ENCODE measurements around the gene MYL4.
A peak's percentile ranks its signal among the peaks of the same experiment; 100 is the strongest.
"Not testable (repeated sequence)": the region's sequence is repeated elsewhere in the genome, so short reads cannot be mapped to it uniquely, and the experiment has no call there.

The MYL4 gene

GRCh38 chr17:47222047-47222446, 12.9 kb downstream of the MYL4 start:
- no peak for DNase-seq

- no peak for DNase-seq
Measured at GRCh38 chr17:47223007-47223406, 13.9 kb downstream of the MYL4 start.

DNA sequence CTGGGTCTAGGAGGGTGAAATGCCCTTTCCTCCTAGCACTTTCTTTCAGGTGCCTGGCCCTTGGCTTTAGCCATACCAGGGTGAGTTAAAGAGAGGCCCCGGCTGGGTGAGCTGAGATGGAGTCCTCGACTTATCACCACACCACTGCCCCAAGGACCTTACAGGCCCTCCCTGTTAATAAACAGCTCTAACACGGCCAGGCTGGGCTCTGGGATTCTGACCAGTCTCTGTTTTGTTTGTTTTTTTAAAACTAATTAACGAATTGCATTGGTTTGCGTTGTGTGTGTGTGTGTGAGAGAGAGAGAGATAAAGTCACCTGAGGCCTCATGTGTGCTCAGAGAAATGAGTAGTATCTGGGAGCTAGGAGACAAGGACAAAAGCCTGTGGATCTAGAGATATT, 14.3 kb downstream of the MYL4 start:
- DNase-seq, result no peak

GRCh38 chr17:47224077-47224476, 14.9 kb downstream of the MYL4 start:
- DNase-seq, result not testable (repeated sequence)

DNA sequence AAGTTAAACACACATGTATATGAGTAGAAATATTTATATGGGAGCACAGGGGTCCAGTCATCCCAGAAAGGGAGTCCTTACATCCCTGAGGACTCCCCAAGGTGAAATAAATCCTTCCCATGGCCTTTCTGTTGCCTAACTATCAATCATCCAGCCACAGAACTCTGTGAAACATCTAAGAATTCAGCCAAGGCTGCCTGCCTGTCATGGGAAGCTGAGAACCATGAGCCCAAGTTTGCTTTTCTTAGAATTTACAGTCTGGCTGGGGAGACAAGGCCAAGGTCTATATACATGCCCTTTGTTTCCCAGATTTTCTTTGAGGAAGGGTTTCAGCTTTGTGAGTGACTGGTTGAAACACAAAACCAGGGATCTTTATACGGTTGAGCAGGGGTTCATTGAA, 15.8 kb downstream of the MYL4 start:
- no peak for DNase-seq

- DNase-seq, result no peak
Measured at GRCh38 chr17:47225436-47225858, 16.3 kb downstream of the MYL4 start.

- DNase-seq, result no peak
Measured at GRCh38 chr17:47225911-47226688, 17.0 kb downstream of the MYL4 start.

GRCh38 chr17:47227862-47228261, 18.7 kb downstream of the MYL4 start:
- no peak for DNase-seq

DNA sequence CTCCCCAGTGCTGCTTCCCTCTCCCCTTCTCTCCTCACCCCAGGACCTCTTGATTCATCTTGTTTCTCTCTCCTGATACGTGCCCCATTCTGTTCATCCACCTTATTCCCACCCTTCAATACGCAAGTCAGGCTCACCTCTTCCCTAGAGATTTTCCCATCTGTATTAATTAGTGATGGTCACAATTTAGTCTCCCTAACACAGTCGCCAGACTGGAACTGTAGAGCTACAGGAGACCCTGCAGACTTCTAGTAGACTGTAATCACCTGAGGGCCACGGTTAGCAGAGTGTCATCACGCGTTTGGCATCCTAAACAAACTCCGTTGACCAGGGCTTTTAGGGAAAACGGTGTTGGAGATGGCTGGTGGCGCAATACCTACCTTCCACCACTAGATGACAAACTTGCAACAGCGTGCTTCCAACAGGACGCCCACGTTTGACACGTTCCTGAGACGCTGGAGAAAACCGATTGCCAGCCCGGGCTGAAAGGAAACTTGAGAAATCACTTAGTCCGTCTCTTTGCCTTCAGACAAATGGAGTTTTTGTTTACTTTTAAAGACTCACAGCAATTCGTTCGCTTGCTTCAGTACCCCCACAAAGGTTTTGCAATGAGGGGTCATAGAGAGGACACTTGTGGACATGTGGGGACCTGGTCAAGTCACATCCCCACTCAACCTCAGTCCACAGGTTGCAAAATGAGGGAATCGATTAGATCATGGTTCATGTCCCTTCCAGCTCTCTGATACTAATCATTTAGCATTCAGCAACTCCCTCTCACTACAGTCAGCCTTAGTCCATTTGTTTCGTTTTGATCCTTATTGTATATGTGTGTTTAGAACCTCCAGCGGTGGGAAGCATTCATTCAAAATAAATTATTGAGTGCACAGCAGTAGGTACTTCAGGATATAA, 20.6 kb downstream of the MYL4 start:
- peak; percentile 74 for DNase-seq

DNA sequence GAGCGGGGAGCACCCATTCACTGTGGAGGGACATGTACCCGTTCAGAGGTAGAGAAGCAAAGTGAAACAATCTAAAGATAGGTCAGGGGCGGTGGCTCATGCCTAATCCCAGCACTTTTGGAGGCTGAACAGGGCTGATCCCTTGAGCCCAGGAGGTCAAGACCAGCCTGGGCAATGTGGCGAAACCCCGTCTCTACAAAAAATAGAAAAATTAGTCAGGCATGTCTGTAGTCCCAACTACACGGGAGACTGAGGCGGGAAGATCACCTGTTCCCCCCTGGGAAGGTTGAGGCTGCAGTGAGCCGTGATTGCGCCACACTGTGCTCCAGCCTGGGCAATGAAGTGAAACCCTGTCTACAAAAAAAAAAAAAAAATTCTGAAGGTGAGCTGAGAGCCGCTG, 21.7 kb downstream of the MYL4 start:
- no peak for DNase-seq

- DNase-seq, result no peak
Measured at GRCh38 chr17:47231334-47231733, 22.2 kb downstream of the MYL4 start.

DNA sequence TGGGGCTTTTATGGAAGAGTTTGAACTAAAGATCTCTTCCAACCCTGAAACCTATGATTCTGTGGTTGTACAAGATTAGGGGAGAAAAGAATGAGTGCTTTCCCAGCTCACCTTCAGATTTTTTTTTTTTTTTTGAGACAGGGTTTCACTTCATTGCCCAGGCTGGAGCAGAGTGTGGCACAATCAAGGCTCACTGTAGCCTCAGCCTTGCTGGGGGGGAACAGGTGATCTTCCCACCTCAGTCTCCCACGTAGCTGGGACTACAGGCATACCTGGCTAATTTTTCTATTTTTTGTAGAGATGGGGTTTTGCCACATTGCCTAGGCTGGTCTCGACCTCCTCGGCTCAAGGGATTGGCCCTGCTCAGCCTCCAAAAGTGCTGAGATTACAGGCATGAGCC, 22.7 kb downstream of the MYL4 start:
- DNase-seq, result no peak

- no peak for DNase-seq
Measured at GRCh38 chr17:47232465-47232864, 23.3 kb downstream of the MYL4 start.

- no peak for DNase-seq
Measured at GRCh38 chr17:47235506-47235905, 26.4 kb downstream of the MYL4 start.

- DNase-seq, result no peak
Measured at GRCh38 chr17:47235923-47236322, 26.8 kb downstream of the MYL4 start.

GRCh38 chr17:47237841-47238240, 28.7 kb downstream of the MYL4 start:
- DNase-seq, result no peak

GRCh38 chr17:47238321-47239010, 29.3 kb downstream of the MYL4 start:
- no peak for DNase-seq

DNA sequence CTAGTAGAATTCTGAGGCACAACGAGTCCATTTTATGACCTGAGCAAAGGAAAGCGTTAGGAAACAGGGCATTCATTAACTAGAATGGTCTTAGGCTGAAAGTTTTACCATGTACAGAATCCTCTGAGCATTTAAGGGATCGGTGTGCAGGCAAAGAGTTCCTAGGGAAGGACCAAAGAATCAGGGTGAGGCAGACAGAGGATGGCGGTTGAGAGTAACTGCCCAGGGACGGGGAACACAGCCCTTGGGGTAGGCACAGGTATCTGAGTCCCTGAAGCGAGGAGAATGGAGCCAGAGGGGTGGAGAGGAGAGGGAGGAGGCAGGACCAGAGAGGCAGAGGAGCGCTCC, 30.4 kb downstream of the MYL4 start:
- no peak for DNase-seq

DNA sequence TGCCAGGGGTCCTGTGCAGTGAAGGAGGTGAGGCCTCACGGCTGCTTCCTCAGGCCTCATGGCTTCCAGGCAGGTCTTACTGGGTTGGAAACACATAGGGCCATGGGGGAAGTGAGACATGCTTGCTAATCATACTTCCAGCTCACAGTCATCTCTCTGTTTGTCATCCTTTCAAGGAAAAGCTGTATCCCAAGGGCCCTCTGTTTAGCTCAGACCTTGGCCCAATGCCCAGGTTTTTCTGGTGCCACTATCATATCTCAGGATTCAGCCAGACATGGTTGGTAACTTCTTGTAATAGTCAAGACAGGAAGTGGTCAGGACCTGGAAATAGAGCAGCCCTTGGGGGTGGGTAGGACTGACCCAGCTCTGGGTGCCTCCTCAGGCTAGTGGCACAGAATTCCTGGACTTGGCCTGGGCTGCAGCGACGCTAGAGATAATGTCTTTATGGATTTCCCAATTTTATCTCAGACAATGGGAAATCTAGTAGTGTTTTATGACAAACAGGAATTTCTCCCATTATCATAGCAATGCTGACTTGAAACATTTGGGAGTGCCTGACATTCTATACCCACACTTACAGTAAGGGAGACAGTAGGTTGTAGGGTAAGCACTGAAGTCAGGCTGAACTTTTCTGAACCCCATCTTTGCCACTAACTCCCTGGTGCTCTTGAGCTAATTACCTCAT, 31.0 kb downstream of the MYL4 start:
- DNase-seq, result peak; percentile 51

GRCh38 chr17:47240806-47241205, 31.7 kb downstream of the MYL4 start:
- no peak for DNase-seq

GRCh38 chr17:47242648-47243047, 33.5 kb downstream of the MYL4 start:
- no peak for DNase-seq

GRCh38 chr17:47243737-47244598, 34.8 kb downstream of the MYL4 start:
- no peak for DNase-seq

Measured in NCI-H1105 treated with DMSO at 0.1 percent for 48 hours (cell line).